GM19238 (cell line): ENCODE measurements around the gene ZBTB39.
"Not testable (repeated sequence)": the region's sequence is repeated elsewhere in the genome, so short reads cannot be mapped to it uniquely, and the experiment has no call there.

ENCODE experiments used
- DNase-seq: peaks from one replicate; pipeline ENCODE4 v3.0.0; 2011; ENCODE audit warnings: low spot score; ENCODE audit not compliant: insufficient read length

The ZBTB39 gene, protein sequence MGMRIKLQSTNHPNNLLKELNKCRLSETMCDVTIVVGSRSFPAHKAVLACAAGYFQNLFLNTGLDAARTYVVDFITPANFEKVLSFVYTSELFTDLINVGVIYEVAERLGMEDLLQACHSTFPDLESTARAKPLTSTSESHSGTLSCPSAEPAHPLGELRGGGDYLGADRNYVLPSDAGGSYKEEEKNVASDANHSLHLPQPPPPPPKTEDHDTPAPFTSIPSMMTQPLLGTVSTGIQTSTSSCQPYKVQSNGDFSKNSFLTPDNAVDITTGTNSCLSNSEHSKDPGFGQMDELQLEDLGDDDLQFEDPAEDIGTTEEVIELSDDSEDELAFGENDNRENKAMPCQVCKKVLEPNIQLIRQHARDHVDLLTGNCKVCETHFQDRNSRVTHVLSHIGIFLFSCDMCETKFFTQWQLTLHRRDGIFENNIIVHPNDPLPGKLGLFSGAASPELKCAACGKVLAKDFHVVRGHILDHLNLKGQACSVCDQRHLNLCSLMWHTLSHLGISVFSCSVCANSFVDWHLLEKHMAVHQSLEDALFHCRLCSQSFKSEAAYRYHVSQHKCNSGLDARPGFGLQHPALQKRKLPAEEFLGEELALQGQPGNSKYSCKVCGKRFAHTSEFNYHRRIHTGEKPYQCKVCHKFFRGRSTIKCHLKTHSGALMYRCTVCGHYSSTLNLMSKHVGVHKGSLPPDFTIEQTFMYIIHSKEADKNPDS

GRCh38 chr12:57005980-57006808 lies at the start of gene ZBTB39:
ZBTB39 (minus strand) TSS chr12:57006546; CDS start chr12:57004917, 1,629 bp downstream.
- peak; percentile 83 for DNase-seq

DNA sequence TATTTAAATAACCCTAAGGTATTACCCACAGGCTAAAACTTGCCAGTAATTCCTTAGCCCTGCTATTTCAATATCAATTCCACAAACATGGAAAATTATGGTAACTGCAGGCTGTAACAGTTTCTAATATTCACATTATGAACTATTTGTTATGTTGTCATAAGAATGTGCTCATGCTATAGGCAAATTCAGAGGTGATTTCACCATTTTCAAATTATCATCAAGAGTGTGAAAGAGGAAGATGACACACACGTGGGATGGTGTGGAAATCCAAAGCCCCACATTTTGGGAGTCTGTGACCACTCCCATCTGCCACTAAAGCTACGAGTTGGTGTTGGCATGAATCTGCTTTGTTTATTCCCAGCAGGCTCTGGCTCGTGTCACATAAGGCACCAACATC lies 49.5 kb upstream of the ZBTB39 start:
- no peak for DNase-seq

DNA sequence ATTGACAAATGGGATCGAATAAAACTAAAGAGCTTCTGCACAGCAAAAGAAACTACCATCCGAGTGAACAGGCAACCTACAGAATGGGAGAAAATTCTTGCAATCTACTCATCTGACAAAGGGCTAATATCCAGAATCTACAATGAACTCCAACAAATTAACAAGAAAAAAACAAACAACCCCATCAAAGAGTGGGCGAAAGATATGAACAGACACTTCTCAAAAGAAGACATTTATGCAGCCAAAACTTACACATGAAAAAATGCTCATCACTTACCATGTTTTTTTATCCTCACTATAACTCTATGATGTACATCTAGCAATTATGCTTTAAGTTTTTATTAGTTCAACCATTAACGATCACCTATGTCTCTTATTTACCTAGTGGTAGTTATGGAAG lies 47.6 kb upstream of the ZBTB39 start:
- DNase-seq, result not testable (repeated sequence)

- not testable (repeated sequence) for DNase-seq
These were observed 46.8 kb upstream of the ZBTB39 start for GRCh38 chr12:57053146-57053545.

- no peak for DNase-seq
These were observed 44.7 kb upstream of the ZBTB39 start for GRCh38 chr12:57051011-57051410.

GRCh38 chr12:57049890-57050289 lies 43.5 kb upstream of the ZBTB39 start, which contains the start of gene MYO1A:
MYO1A (minus strand) TSS chr12:57050129; CDS start chr12:57048323, 1,806 bp downstream.
- DNase-seq, result no peak

GRCh38 chr12:57049119-57049446 lies 42.7 kb upstream of the ZBTB39 start:
- no peak for DNase-seq

- DNase-seq, result no peak
These were observed 42.2 kb upstream of the ZBTB39 start for GRCh38 chr12:57048423-57049118.

DNA sequence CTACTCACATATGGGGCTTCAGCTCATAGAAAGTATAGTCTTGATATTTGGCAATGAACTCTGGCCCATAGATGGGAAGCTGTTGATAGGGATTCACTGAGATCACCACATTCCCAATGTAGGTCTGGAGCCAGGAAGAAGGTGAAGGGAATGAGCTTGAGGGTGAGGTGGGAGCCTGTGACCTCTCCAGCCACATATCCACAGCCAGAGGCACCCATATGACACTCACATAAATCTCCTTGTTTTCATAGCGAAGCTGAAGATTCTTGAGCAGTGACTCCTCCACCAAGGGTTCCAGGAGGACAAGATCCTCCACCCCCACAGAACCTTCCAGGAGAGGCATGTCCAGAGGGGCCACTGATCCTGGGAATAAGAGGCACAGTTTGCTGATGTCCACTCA lies 41.6 kb upstream of the ZBTB39 start:
- DNase-seq, result no peak

GRCh38 chr12:57046947-57047890 lies 40.9 kb upstream of the ZBTB39 start:
- no peak for DNase-seq

DNA sequence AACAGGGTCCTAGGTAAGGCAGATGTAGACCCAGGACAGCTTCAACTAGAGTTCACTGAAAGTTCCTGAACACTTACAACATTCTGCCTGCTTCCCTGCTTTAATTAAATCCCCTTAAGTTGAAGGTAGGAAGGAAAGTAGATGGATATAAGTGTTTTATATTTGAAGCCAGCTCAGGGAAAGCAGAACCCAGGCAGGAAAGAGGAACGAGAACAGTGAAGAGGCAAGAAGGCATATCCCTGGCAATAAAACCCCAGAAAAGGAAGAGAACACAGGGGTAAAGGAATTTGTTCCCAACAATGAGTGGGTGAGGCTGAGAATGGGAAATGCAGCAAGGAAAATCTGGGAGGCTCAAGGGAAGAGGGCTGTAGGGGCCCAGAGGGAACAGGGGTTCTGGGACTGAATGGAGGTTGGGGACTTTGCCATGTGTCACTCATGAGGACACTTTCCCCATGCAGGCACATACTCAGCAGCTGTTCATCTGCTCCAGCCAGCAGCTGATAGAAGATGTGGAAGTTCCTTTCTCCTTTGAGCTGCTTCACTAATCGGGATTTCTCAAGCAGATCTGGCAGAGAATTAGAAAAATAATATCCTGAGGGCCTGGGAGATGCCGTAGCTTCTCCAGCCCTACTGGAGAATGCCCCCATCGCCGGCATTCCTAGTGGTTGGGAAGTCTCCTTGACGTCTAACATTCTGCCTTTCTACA lies 39.9 kb upstream of the ZBTB39 start:
- no peak for DNase-seq

GRCh38 chr12:57044889-57045288 lies 38.5 kb upstream of the ZBTB39 start:
- DNase-seq, result no peak

GRCh38 chr12:57044468-57044867 lies 38.1 kb upstream of the ZBTB39 start:
- DNase-seq, result no peak

- no peak for DNase-seq
These were observed 36.3 kb upstream of the ZBTB39 start for GRCh38 chr12:57042695-57043094.

DNA sequence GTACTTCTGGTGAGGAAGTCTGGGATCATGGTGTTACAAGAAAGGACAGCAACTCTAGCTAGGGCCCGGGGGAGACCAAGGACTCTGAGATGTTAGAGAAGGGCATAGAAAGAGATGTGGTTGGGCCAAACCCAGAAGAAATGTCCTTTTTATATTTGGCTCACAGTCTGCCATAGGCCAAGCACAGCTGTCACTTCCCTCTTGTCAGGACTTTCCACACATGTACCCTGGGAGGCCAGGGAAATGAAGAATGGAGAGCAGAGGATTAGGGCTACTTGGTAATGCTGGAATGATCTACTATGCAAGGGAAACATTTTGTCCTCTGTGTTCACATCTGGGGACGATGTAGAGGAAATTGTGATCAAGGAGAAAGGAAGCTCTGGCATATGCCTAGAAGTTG lies 34.4 kb upstream of the ZBTB39 start:
- no peak for DNase-seq

DNA sequence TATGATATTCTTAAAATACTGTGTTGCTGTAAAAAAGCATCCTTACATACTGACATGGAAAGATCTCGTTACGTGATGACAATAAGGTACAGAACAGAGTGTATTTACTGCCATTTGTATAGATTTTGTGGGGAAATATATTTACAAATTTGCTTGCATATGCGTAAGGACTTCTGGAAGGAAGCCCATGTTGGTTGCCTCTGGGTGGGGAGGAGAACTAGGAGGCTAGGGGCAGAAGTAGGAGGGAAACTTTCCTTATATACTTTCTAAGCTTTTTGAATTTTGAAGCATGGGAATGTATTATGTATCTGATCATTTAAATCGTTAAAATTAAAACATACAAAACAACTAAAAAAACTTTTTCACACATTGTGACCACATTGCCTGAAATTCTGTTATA lies 33.9 kb upstream of the ZBTB39 start:
- no peak for DNase-seq

GRCh38 chr12:57039016-57039798 lies 32.9 kb upstream of the ZBTB39 start:
- DNase-seq, result no peak

GRCh38 chr12:57037264-57037663 lies 30.9 kb upstream of the ZBTB39 start:
- DNase-seq, result no peak

GRCh38 chr12:57033431-57033830 lies 27.1 kb upstream of the ZBTB39 start:
- DNase-seq, result no peak
